ENCODE measurements around the gene ATP2C2.

ATP2C2 gene

DNA sequence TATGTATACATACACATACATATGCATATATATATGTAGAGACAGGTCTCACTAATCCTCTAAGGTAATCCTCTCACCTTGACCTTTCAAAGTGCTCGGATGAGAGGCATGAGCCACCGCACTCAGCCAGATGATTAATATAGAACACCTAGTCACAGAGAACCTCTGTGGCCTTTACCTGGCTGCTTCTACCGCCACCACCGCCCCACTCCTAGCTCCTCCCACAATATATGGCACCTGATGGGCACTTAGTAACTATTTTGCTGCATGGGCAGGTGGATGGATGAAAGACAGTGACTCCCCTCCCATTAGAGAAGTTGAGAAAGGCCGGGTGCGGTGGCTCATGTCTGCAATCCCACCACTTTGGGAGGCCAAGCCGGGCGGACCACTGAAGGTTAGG, 16.7 kb upstream of the ATP2C2 start:
- H3K27me3 ChIP-seq (ENCODE audit: insufficient read depth, poor library complexity, severe bottlenecking), result peaks cover 3% of the 10 kb centered on the region
- TF ChIP-seq, protein P1, sequence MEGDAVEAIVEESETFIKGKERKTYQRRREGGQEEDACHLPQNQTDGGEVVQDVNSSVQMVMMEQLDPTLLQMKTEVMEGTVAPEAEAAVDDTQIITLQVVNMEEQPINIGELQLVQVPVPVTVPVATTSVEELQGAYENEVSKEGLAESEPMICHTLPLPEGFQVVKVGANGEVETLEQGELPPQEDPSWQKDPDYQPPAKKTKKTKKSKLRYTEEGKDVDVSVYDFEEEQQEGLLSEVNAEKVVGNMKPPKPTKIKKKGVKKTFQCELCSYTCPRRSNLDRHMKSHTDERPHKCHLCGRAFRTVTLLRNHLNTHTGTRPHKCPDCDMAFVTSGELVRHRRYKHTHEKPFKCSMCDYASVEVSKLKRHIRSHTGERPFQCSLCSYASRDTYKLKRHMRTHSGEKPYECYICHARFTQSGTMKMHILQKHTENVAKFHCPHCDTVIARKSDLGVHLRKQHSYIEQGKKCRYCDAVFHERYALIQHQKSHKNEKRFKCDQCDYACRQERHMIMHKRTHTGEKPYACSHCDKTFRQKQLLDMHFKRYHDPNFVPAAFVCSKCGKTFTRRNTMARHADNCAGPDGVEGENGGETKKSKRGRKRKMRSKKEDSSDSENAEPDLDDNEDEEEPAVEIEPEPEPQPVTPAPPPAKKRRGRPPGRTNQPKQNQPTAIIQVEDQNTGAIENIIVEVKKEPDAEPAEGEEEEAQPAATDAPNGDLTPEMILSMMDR (IDR thresholded peaks at IDR 0.05; ENCODE audit: insufficient read depth, low read length), result no peak
- TF ChIP-seq GABPA (IDR thresholded peaks at IDR 0.05; ENCODE audit: low read depth) (no peak), POLR2AphosphoS5 (IDR thresholded peaks at IDR 0.05; ENCODE audit: low read depth) (no peak), SPI1 (IDR thresholded peaks at IDR 0.05; ENCODE audit: borderline replicate concordance, low read depth) (no peak)
- TF ChIP-seq, protein P2, sequence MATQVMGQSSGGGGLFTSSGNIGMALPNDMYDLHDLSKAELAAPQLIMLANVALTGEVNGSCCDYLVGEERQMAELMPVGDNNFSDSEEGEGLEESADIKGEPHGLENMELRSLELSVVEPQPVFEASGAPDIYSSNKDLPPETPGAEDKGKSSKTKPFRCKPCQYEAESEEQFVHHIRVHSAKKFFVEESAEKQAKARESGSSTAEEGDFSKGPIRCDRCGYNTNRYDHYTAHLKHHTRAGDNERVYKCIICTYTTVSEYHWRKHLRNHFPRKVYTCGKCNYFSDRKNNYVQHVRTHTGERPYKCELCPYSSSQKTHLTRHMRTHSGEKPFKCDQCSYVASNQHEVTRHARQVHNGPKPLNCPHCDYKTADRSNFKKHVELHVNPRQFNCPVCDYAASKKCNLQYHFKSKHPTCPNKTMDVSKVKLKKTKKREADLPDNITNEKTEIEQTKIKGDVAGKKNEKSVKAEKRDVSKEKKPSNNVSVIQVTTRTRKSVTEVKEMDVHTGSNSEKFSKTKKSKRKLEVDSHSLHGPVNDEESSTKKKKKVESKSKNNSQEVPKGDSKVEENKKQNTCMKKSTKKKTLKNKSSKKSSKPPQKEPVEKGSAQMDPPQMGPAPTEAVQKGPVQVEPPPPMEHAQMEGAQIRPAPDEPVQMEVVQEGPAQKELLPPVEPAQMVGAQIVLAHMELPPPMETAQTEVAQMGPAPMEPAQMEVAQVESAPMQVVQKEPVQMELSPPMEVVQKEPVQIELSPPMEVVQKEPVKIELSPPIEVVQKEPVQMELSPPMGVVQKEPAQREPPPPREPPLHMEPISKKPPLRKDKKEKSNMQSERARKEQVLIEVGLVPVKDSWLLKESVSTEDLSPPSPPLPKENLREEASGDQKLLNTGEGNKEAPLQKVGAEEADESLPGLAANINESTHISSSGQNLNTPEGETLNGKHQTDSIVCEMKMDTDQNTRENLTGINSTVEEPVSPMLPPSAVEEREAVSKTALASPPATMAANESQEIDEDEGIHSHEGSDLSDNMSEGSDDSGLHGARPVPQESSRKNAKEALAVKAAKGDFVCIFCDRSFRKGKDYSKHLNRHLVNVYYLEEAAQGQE (IDR thresholded peaks at IDR 0.05; ENCODE audit: insufficient replicate concordance, low read depth), result no peak
- no peak overlapping the region for H3K4me3 ChIP-seq (replicated peaks; ENCODE audit: insufficient read depth, low read length)
- DNase-seq (ENCODE audit: low read depth in 1 of 2, low spot score in 1 of 2), result no peak
- H3K27ac ChIP-seq (replicated peaks), result no peak overlapping the region

DNA sequence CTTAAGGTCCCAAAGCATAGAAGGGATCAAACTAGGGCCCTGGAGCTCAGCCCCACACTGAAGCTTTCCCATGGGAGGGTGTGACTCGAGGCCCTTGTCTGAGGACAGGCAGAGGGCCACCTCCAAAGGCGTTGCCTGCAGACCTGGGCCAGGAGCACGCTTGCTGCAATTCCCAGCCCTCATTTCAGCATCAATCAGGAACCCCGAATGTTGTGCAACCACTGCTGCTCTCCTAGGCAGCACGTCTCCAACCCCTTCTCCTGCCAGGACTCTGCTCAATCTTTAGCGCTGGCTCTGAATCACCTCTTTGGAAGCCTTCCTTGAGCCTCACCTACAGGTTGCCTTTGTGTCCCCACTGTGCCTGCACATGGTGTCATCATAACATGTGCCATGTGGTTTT, 14.0 kb upstream of the ATP2C2 start:
- peak in 1 of 2 experiments; percentile 20 for DNase-seq (ENCODE audit: low read depth in 1 of 2, low spot score in 1 of 2)
- peaks cover 3% of the 10 kb centered on the region for H3K27me3 ChIP-seq (ENCODE audit: insufficient read depth, poor library complexity, severe bottlenecking)
- TF ChIP-seq, protein P2 (IDR thresholded peaks at IDR 0.05; ENCODE audit: insufficient replicate concordance, low read depth), result no peak
- TF ChIP-seq GABPA (IDR thresholded peaks at IDR 0.05; ENCODE audit: low read depth) (no peak), POLR2AphosphoS5 (IDR thresholded peaks at IDR 0.05; ENCODE audit: low read depth) (no peak), SPI1 (IDR thresholded peaks at IDR 0.05; ENCODE audit: borderline replicate concordance, low read depth) (no peak)
- TF ChIP-seq, protein P1 (IDR thresholded peaks at IDR 0.05; ENCODE audit: insufficient read depth, low read length), result no peak
- no peak overlapping the region for H3K27ac ChIP-seq (replicated peaks)
- H3K4me3 ChIP-seq (replicated peaks; ENCODE audit: insufficient read depth, low read length), result no peak overlapping the region

DNA sequence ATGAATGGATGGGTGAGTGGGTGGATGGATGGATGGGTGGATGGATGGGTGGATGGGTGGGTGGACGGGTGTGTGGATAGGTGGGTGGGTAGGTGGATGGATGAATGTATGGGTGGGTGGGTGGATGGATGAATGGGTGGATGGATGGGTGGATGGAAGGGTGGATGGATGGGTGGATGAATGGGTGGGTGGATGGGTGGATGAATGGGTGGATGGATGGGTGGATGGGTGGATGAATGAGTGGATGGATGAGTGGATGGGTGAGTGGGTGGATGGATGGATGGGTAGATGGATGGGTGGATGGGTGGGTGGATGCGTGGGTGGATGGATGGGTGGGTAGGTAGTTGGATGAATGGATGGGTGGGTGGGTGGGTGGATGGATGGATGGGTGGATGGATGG, 13.2 kb upstream of the ATP2C2 start:
- peaks cover 5% of the 10 kb centered on the region for H3K27me3 ChIP-seq (ENCODE audit: insufficient read depth, poor library complexity, severe bottlenecking)
- no peak overlapping the region for H3K27ac ChIP-seq (replicated peaks)
- H3K4me3 ChIP-seq (replicated peaks; ENCODE audit: insufficient read depth, low read length), result no peak overlapping the region
- TF ChIP-seq POLR2AphosphoS5 (IDR thresholded peaks at IDR 0.05; ENCODE audit: low read depth) (no peak), GABPA (IDR thresholded peaks at IDR 0.05; ENCODE audit: low read depth) (no peak), SPI1 (IDR thresholded peaks at IDR 0.05; ENCODE audit: borderline replicate concordance, low read depth) (no peak)
- TF ChIP-seq, protein P1 (IDR thresholded peaks at IDR 0.05; ENCODE audit: insufficient read depth, low read length), result no peak
- TF ChIP-seq, protein P2 (IDR thresholded peaks at IDR 0.05; ENCODE audit: insufficient replicate concordance, low read depth), result no peak
- DNase-seq (ENCODE audit: low read depth in 1 of 2, low spot score in 1 of 2), result no peak

Data from HL-60 (cell line).